Type B pancreatic cell (in vitro differentiated cells): Measurements from ENCODE around the gene AMN. TPM values are rescaled to one million over a fixed set of nuclear protein-coding genes. Genes with fewer than 3 reads are reported as not detected.

Experiments
- DNase-seq: peaks from one replicate; pipeline ENCODE4 v3.0.0; 2021; ENCODE audit warnings: mixed read lengths; ENCODE audit not compliant: unreplicated experiment; ENCODE audit errors: extremely low spot score
- H3K27ac Mint-ChIP-seq: 2 replicates; pipeline ENCODE4 v1.8.0; 2021; ENCODE audit warnings: mild to moderate bottlenecking, mixed read lengths
- H3K27me3 Mint-ChIP-seq: 2 replicates; pipeline ENCODE4 v1.8.0; 2021; ENCODE audit warnings: mixed read lengths
- H3K36me3 Mint-ChIP-seq: 2 replicates; pipeline ENCODE4 v1.8.0; 2021; ENCODE audit warnings: mixed read lengths
- H3K4me1 Mint-ChIP-seq: one replicate; pipeline ENCODE4 v1.8.0; 2021; ENCODE audit warnings: mixed read lengths; ENCODE audit not compliant: unreplicated experiment
- H3K4me3 Mint-ChIP-seq: 2 replicates; pipeline ENCODE4 v1.8.0; 2021; ENCODE audit warnings: mild to moderate bottlenecking, mixed read lengths
- H3K9me3 Mint-ChIP-seq: 2 replicates; pipeline ENCODE4 v1.8.0; 2021; ENCODE audit warnings: mixed read lengths
- total RNA-seq: library from RNA; stranded (reverse); gene quantifications from 2 replicates; pipeline ENCODE4 v1.2.1, GENCODE V29; 2021; ENCODE audit warnings: low replicate concordance
- TF ChIP-seq, protein P1 (sequence below): fragments of 200-600 bp; sonication (generic); conservative IDR thresholded peaks from 2 replicates; pipeline ENCODE4 v1.5.0; 2021; ENCODE audit warnings: antibody characterized with exemption, mild to moderate bottlenecking

The AMN gene
- total RNA-seq, 1 donor from 2014 or later = 18.3 TPM

DNA sequence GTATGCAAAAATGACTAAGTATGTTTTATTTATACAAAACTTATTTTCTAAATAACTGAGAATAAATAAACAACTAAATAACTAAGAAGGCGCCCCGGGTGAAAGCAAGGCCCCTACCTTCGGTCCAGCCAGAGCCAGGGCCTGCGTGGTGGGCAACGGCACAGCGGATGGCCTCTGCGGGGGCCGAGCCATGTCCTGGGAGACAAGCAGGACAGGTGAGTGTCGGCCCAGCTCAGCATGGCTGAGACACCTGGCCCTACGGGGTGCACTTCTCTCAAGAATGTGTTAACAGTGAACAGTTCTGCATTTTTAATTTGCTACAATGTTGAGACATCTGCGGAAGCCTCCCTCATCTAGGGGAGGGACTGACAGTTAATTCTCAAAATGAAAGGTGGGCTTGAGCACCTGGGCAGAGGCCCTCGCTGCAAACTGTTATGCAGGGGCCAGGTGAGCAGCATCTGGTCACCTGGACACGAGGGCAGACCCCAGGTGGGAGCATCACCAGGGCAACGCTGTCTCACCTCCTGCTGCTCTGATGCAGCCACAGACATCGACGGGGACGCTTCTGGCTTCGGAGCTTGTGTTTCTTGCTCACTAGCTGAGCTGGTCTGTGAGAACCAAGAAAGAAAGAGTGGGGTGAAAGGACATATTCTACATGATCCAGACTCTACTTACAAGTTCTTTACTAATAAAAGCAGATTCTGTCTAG, 31.8 kb downstream of the AMN start:
- TF ChIP-seq, protein P1, sequence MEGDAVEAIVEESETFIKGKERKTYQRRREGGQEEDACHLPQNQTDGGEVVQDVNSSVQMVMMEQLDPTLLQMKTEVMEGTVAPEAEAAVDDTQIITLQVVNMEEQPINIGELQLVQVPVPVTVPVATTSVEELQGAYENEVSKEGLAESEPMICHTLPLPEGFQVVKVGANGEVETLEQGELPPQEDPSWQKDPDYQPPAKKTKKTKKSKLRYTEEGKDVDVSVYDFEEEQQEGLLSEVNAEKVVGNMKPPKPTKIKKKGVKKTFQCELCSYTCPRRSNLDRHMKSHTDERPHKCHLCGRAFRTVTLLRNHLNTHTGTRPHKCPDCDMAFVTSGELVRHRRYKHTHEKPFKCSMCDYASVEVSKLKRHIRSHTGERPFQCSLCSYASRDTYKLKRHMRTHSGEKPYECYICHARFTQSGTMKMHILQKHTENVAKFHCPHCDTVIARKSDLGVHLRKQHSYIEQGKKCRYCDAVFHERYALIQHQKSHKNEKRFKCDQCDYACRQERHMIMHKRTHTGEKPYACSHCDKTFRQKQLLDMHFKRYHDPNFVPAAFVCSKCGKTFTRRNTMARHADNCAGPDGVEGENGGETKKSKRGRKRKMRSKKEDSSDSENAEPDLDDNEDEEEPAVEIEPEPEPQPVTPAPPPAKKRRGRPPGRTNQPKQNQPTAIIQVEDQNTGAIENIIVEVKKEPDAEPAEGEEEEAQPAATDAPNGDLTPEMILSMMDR = no peak
- Mint-ChIP-seq H3K27ac (no peak overlapping the region), H3K27me3 (no peaks in the 10 kb centered on the region), H3K9me3 (no peaks in the 10 kb centered on the region), H3K4me3 (no peak overlapping the region), H3K4me1 (no peaks in the 10 kb centered on the region), H3K36me3 (peaks cover 17% of the 10 kb centered on the region)
- DNase-seq = no peak

DNA sequence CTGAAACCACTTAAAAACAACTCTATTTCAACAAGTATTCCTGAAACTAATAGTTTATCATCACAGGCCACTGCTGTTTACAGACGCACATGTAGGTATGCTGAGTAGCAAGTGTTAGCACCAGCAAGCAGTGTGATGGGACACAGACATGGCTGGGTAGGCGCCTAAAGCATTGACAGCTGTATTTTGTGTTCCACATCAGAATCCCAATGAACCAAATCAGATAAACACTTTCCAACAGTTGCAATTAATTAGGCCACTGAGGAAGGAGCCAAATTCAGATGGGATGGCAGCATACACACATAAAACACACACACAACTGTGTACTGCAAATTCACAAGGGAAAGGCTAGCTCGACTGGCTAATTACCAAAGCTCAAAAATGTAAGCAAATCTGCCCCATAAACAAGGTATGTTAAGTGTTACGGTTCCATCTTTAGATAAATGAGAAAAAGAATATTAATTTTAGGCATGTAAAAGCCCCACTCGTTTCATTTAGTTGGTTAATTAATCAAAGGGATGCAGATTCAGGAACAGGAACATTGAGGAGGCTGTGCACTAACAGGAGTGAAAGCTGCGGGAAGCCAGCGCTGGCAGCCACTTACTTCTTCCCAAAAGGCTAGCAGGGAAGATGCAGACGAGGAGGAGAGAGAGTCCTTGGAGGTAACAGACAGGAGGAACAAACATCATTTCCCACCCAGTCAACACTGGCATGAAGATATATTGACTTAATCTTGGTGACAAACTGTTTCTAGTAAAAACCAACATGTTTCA, 33.4 kb downstream of the AMN start:
- no peaks in the 10 kb centered on the region for H3K27me3 Mint-ChIP-seq

DNA sequence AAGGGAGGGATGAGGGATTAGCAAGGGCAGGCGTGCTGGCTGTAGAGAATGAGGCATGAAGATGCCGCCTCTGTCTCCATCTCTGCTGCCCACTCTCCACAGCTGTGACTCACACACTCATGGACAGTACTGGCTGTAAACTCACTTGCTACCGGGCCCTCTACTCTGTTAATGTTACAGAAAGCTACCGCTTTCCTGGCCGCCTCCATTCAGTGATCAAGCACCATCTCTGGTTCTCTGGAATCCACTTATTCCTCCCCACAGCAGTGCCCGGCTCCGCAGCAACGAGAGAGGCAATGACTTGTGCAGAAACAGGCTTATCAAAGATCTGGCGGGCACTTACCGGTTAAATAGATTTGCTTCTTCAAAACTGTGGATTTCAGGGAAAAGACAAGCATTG, 34.8 kb downstream of the AMN start:
- H3K36me3 Mint-ChIP-seq = peaks cover 18% of the 10 kb centered on the region
- no peak overlapping the region for H3K27ac Mint-ChIP-seq
- no peak for DNase-seq
- H3K4me1 Mint-ChIP-seq = no peaks in the 10 kb centered on the region
- H3K9me3 Mint-ChIP-seq = no peaks in the 10 kb centered on the region
- TF ChIP-seq, protein P1 = no peak
- no peaks in the 10 kb centered on the region for H3K27me3 Mint-ChIP-seq
- H3K4me3 Mint-ChIP-seq = no peak overlapping the region

More for the DNA sequence above, 33.4 kb downstream of the AMN start:
- Mint-ChIP-seq H3K4me3 (no peak overlapping the region), H3K36me3 (peaks cover 18% of the 10 kb centered on the region), H3K4me1 (no peaks in the 10 kb centered on the region), H3K9me3 (no peaks in the 10 kb centered on the region), H3K27ac (no peak overlapping the region)
- TF ChIP-seq, protein P1 = no peak
- no peak for DNase-seq

DNA sequence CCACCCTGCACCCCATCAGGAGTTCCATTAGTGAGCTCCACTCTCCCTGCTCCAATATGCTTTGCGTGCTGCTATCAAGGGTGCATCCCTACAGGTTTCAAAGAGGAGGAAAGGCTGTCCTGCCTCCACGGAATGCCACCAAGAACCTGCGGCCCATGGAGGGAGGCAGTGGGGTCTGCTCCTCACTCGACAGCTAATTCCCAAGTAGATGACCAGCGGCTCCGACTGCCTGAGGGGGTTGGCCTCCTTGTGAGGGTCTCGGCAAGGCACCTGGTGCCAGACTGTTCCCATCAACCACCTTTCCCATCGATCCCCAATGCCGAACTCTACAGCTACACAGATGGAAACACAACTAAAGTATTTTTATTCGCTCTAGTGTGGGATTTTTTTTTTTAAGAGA, 36.0 kb downstream of the AMN start:
- Mint-ChIP-seq H3K9me3 (no peaks in the 10 kb centered on the region), H3K4me1 (no peaks in the 10 kb centered on the region), H3K27ac (no peak overlapping the region), H3K4me3 (no peak overlapping the region), H3K27me3 (no peaks in the 10 kb centered on the region), H3K36me3 (peaks cover 17% of the 10 kb centered on the region)
- TF ChIP-seq, protein P1 = no peak
- DNase-seq = no peak

DNA sequence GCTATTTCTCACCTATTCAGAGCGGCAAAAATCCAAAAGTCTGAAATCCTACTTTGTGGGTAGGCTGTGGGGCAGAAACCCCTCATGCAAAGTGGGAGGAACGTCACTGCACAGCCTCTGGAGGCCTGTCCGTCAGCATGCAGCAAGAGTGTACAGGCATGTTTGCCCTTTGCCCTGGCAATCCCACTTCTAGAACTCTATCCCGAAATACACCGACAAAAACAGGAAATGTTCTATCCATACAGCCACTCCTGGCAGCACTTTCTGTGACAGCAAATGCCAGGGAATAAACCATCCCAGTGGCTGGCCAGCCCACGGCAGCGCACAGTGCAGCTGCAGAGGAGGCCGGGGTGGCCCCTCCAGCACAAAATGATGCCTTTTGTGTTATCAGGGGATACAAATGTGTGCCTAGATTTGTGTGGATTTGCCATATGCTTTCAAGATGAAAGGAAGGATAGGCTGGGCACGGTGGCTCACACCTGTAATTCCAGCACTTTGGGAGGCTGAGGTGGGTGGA, 39.7 kb downstream of the AMN start:
- Mint-ChIP-seq H3K4me1 (no peaks in the 10 kb centered on the region), H3K27me3 (no peaks in the 10 kb centered on the region), H3K4me3 (no peak overlapping the region), H3K27ac (no peak overlapping the region), H3K36me3 (peaks cover 24% of the 10 kb centered on the region), H3K9me3 (no peaks in the 10 kb centered on the region)
- TF ChIP-seq, protein P1 = no peak
- DNase-seq = no peak
